AG04449 (cell line): ENCODE data around the gene FAM167B.
"Not testable (repeated sequence)": the region's sequence is repeated elsewhere in the genome, so short reads cannot be mapped to it uniquely, and the experiment has no call there.

Source experiments
- CTCF ChIA-PET: fragments of 350-600 bp; formaldehyde crosslinking; extraction: SDS; loops from one replicate; lab custom pipeline; 2021; ENCODE audit warnings: antibody characterized with exemption; lab: Yijun Ruan, JAX
- POLR2A ChIA-PET: fragments of 400-600, 350-600 bp; formaldehyde crosslinking; extraction: SDS; loops from one replicate; lab custom pipeline; 2020; ENCODE audit warnings: antibody characterized with exemption, inconsistent platforms; lab: Yijun Ruan, JAX
- DNase-seq: peaks from one replicate; pipeline ENCODE4 v3.0.0-alpha.2; 2010; ENCODE audit warnings: low read depth, low spot score
- H3K4me3 ChIP-seq: 2 replicates; pipeline ENCODE4 v1.5.1; 2011; ENCODE audit warnings: low read depth, mild to moderate bottlenecking, control low read depth, low read length
- TF ChIP-seq, protein P1 (sequence below): IDR thresholded peaks from one replicate; pipeline ENCODE4 v1.5.1; 2011; ENCODE audit warnings: mild to moderate bottlenecking, moderate library complexity, low read length, control low read depth, inconsistent platforms; ENCODE audit not compliant: insufficient read depth; ENCODE audit errors: missing control alignments

The FAM167B gene

GRCh38 chr1:32249831-32250525 is 3.0 kb downstream of the FAM167B start:
- TF ChIP-seq, protein P1, sequence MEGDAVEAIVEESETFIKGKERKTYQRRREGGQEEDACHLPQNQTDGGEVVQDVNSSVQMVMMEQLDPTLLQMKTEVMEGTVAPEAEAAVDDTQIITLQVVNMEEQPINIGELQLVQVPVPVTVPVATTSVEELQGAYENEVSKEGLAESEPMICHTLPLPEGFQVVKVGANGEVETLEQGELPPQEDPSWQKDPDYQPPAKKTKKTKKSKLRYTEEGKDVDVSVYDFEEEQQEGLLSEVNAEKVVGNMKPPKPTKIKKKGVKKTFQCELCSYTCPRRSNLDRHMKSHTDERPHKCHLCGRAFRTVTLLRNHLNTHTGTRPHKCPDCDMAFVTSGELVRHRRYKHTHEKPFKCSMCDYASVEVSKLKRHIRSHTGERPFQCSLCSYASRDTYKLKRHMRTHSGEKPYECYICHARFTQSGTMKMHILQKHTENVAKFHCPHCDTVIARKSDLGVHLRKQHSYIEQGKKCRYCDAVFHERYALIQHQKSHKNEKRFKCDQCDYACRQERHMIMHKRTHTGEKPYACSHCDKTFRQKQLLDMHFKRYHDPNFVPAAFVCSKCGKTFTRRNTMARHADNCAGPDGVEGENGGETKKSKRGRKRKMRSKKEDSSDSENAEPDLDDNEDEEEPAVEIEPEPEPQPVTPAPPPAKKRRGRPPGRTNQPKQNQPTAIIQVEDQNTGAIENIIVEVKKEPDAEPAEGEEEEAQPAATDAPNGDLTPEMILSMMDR = no peak
- no peak overlapping the region for H3K4me3 ChIP-seq
- ChIA-PET POLR2A (interaction anchor here (0.6 kb wide), 1 partner anchor 81 kb away, joined by 4 read pairs; no protein-coding TSS in a partner anchor), CTCF (interaction anchor here (1.0 to 5.1 kb wide), 4 partner anchors 11 to 73 kb away, joined by 3 to 47 read pairs (median 28); no protein-coding TSS in a partner anchor)
- DNase-seq = no peak

DNA sequence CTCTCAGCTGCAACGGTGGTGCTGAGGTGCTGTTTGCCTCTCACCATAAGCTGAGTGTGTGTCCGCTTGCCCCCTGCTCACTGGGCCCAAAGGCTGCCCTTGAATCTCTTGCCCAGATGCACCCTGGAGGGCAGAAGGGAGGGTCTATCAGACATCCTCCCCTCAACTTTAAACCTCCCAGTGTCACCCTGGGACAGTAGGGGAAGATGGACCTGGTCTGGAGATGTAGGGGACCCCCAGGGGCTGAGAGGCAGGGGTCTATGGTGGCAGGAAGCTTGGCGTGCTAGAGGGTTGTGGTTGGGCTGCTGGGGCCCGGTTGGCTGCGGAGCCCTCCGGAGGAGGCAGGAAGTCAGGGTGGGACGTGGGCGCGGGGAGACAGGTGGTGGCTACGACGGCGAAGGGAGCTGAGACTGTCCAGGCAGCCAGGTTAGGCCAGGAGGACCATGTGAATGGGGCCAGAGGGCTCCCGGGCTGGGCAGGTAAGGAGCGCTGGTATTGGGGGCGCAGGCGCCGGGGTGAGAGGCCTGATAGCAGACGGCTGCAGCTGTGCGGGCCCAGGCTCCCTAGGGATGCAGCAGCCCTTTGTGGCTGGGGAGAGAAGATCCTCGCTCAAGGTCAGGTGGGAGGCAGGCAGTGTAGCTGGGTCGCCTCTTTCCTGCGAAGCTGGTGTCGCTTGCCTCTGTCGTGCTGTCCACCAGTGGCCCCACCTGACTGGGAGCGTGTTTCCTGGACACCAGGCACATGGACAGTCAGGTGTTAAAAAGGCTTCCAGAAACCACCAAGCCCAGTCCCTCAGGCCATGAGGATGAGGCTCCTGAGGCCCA is 4.1 kb downstream of the FAM167B start, which contains the start of gene LCK:
Gene LCK, plus strand, starts transcription at position 373 of the 824 bp plus-strand sequence. CDS start 23,065 bp downstream, outside the sequence.
- CTCF ChIA-PET = interaction anchor here (1.1 to 5.1 kb wide), 3 partner anchors 12 to 34 kb away, joined by 3 to 47 read pairs (median 4); no protein-coding TSS in a partner anchor
- POLR2A ChIA-PET = no interaction called here

GRCh38 chr1:32255072-32256071 is 8.3 kb downstream of the FAM167B start:
- H3K4me3 ChIP-seq = no peak overlapping the region
- ChIA-PET CTCF (interaction anchor here (1.5 to 1.6 kb wide), 2 partner anchors 15 to 40 kb away, joined by 4 to 5 read pairs; no protein-coding TSS in a partner anchor), POLR2A (no interaction called here)
- no peak for DNase-seq
- TF ChIP-seq, protein P1 = no peak

More for the DNA sequence above, 4.1 kb downstream of the FAM167B start, which contains the start of gene LCK:
- no peak within 1 kb of the TSS for H3K4me3 ChIP-seq
- TF ChIP-seq, protein P1 = no peak
- DNase-seq = no peak

DNA sequence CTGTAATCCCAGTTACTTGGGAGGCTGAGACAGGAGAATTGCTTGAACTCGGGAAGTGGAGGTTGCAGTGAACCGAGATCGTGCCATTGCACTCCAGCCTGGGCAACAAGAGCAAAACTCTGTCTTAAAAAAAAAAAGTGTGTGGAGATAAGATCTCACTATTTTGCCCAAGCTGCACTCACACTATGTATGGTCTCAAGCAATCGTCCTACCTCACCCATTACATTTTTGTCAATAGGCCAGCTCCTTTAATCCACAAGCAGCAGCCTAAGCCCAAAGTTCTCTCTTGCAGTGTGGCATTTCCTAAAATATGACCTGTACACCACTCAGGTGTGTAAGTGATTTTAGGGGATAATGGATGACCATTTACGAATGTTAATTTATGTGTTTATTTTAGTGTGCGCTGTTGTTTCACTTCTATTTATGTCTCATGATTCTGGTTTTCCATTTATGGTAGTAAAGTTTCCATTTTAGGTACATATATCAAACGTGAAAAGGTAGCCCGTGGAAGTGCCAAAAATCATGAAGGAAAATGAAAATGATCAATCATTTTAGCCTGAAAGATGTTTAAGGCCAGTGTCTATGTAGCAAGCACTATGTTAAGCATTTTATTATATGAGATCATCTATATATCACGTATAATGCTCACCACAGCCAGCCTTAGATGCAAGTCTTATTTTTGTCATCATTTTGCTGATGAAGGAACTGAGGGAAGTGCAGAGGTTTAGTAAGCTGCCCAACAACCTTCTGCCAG is 9.6 kb downstream of the FAM167B start:
- TF ChIP-seq, protein P1 = no peak
- H3K4me3 ChIP-seq = no peak overlapping the region
- ChIA-PET POLR2A (no interaction called here), CTCF (interaction anchor here (1.0 to 1.5 kb wide), 4 partner anchors 8 to 41 kb away, joined by 3 to 5 read pairs (median 4); partner anchors contain the start of gene FAM167B)
- DNase-seq = no peak

GRCh38 chr1:32257227-32257508 is 10.1 kb downstream of the FAM167B start:
- no peak overlapping the region for H3K4me3 ChIP-seq
- TF ChIP-seq, protein P1 = no peak
- ChIA-PET POLR2A (no interaction called here), CTCF (interaction anchor here (1.0 to 1.4 kb wide), 3 partner anchors 9 to 41 kb away, joined by 3 to 5 read pairs (median 3); partner anchors contain the start of gene FAM167B)
- DNase-seq = no peak

- CTCF ChIA-PET = interaction anchor here (1.2 to 5.0 kb wide), 4 partner anchors 12 to 138 kb away, joined by 3 to 39 read pairs (median 4); partner anchors contain the start of genes FAM167B and LCK
- H3K4me3 ChIP-seq, POLR2A ChIA-PET, DNase-seq: not testable (repeated sequence)
These were observed 16.2 kb downstream of the FAM167B start for GRCh38 chr1:32263236-32263593.
